WERI-Rb-1 (cell line): ENCODE data around the gene FRMD4A.

Source experiments
- DNase-seq: peaks from one replicate; pipeline ENCODE4 v3.0.0-alpha.2; 2020
- H3K27ac ChIP-seq: fragments of 250-450 bp; sonication (Bioruptor Pico); 2 replicates; pipeline ENCODE4 v1.5.1; 2020; ENCODE audit warnings: mild to moderate bottlenecking, moderate library complexity
- H3K27me3 ChIP-seq: fragments of 250-450 bp; sonication (Bioruptor Pico); 2 replicates; pipeline ENCODE4 v1.5.1; 2021; ENCODE audit warnings: mild to moderate bottlenecking, low read depth, moderate library complexity; ENCODE audit not compliant: insufficient read depth, severe bottlenecking
- H3K36me3 ChIP-seq: fragments of 250-450 bp; sonication (Bioruptor Pico); 2 replicates; pipeline ENCODE4 v1.5.1; 2020; ENCODE audit warnings: mild to moderate bottlenecking, moderate library complexity
- H3K4me3 ChIP-seq: 2 replicates; pipeline ENCODE4 v1.5.1; 2011; ENCODE audit warnings: low read depth, mild to moderate bottlenecking, control low read depth, low read length
- H3K9me3 ChIP-seq: fragments of 250-450 bp; sonication (Bioruptor Pico); 2 replicates; pipeline ENCODE4 v1.5.1; 2021; ENCODE audit warnings: mild to moderate bottlenecking, moderate library complexity; ENCODE audit not compliant: severe bottlenecking
- TF ChIP-seq, protein P1 (sequence below): IDR thresholded peaks from 2 replicates; pipeline ENCODE4 v1.5.1; 2011; ENCODE audit warnings: low read depth, mild to moderate bottlenecking, control low read depth, inconsistent platforms, low read length

The FRMD4A gene

DNA sequence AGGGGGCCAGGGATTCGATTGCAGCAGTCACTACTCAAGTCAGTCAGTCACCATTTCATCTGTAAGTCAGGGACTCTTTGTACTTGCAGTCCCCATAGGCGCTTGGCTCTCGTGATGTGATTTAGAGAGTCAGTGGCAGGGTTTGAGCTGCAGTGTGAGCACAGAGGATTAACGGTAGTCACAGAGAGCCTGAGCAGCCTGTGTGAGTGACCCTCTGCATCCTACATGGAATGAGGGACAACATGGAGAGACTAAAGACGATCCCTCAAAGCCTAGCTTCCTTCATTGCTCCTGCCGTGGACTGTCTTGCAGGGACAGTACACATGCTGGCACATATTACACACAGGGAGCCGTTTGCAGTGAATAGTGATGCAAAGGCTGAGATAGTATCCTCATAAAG, 687.7 kb downstream of the FRMD4A start:
- Histone ChIP-seq H3K36me3 (no peaks in the 10 kb centered on the region), H3K4me3 (no peak overlapping the region), H3K27ac (no peak overlapping the region), H3K9me3 (no peaks in the 10 kb centered on the region), H3K27me3 (no peaks in the 10 kb centered on the region)
- DNase-seq, result no peak
- TF ChIP-seq, protein P1, sequence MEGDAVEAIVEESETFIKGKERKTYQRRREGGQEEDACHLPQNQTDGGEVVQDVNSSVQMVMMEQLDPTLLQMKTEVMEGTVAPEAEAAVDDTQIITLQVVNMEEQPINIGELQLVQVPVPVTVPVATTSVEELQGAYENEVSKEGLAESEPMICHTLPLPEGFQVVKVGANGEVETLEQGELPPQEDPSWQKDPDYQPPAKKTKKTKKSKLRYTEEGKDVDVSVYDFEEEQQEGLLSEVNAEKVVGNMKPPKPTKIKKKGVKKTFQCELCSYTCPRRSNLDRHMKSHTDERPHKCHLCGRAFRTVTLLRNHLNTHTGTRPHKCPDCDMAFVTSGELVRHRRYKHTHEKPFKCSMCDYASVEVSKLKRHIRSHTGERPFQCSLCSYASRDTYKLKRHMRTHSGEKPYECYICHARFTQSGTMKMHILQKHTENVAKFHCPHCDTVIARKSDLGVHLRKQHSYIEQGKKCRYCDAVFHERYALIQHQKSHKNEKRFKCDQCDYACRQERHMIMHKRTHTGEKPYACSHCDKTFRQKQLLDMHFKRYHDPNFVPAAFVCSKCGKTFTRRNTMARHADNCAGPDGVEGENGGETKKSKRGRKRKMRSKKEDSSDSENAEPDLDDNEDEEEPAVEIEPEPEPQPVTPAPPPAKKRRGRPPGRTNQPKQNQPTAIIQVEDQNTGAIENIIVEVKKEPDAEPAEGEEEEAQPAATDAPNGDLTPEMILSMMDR, result no peak

GRCh38 chr10:13642293-13642692, 688.4 kb downstream of the FRMD4A start:
- H3K9me3 ChIP-seq, result no peaks in the 10 kb centered on the region
- no peak for DNase-seq
- H3K27ac ChIP-seq, result no peak overlapping the region
- no peaks in the 10 kb centered on the region for H3K36me3 ChIP-seq
- no peaks in the 10 kb centered on the region for H3K27me3 ChIP-seq
- no peak overlapping the region for H3K4me3 ChIP-seq
- TF ChIP-seq, protein P1, result no peak

DNA sequence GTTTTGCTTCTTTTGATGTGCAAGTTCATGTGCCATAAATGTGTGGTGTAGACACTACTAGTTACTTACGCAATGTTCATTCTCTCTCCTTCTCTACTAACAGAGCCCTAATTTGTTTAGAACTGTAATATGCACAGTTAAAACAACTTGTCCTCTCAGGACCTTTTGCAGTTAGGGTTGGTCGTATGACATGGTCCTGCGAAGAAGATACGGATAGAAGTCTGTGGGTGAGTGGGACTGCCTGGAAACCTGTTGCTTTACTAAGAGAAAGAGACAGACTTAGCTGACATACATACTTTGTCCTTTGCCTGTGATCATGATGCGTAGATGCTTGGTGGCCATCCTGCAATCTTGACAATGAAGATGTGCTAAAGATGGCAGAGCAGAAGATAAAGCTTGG, 692.8 kb downstream of the FRMD4A start:
- TF ChIP-seq, protein P1, result no peak
- no peak overlapping the region for H3K27ac ChIP-seq
- no peak overlapping the region for H3K4me3 ChIP-seq
- no peaks in the 10 kb centered on the region for H3K36me3 ChIP-seq
- no peak for DNase-seq
- no peaks in the 10 kb centered on the region for H3K9me3 ChIP-seq
- no peaks in the 10 kb centered on the region for H3K27me3 ChIP-seq

- DNase-seq, result no peak
- no peaks in the 10 kb centered on the region for H3K9me3 ChIP-seq
- no peak overlapping the region for H3K27ac ChIP-seq
- no peaks in the 10 kb centered on the region for H3K27me3 ChIP-seq
- H3K4me3 ChIP-seq, result no peak overlapping the region
- TF ChIP-seq, protein P1, result no peak
- H3K36me3 ChIP-seq, result no peaks in the 10 kb centered on the region
These were observed 693.3 kb downstream of the FRMD4A start for GRCh38 chr10:13637303-13637856.

DNA sequence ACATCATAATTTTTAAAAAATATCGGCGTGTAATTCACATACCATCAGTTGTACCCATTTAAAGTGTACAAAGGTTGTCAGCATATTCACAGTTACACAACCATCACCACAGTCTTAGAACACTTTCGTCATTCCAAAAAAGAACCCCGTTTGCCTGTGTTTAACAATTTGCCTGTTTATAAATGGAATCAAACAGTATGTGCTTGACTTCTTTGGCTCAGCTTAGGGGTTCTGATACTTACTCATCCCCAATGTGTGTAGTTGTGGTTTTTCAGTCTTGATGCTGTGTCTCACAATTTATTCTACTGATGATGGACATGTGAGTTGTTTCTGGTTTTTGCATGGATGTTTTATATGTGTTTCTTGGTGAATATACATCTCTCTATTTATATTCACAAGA, 693.9 kb downstream of the FRMD4A start:
- TF ChIP-seq, protein P1, result no peak
- Histone ChIP-seq H3K27me3 (no peaks in the 10 kb centered on the region), H3K9me3 (no peaks in the 10 kb centered on the region), H3K4me3 (no peak overlapping the region), H3K27ac (no peak overlapping the region), H3K36me3 (no peaks in the 10 kb centered on the region)
- DNase-seq, result no peak

- no peaks in the 10 kb centered on the region; the same call in 1 of the 2 replicates for H3K36me3 ChIP-seq
- no peaks in the 10 kb centered on the region for H3K27me3 ChIP-seq
- no peak overlapping the region for H3K27ac ChIP-seq
- no peak overlapping the region for H3K4me3 ChIP-seq
- no peak for DNase-seq
- TF ChIP-seq, protein P1, result no peak
- H3K9me3 ChIP-seq, result no peaks in the 10 kb centered on the region
These were observed 696.5 kb downstream of the FRMD4A start for GRCh38 chr10:13634207-13634606.
